ENCODE results near the gene VASN. TPM values are rescaled to one million over a fixed set of nuclear protein-coding genes. Genes with fewer than 3 reads are reported as not detected.

VASN gene
- polyA plus RNA-seq (2011; rRNA removed): 19.1 and 27.8 TPM in 2 replicates
- 11.2 and 13.0 TPM in 2 replicates for polyA minus RNA-seq (2011; rRNA and poly(A)+ RNA removed)

DNA sequence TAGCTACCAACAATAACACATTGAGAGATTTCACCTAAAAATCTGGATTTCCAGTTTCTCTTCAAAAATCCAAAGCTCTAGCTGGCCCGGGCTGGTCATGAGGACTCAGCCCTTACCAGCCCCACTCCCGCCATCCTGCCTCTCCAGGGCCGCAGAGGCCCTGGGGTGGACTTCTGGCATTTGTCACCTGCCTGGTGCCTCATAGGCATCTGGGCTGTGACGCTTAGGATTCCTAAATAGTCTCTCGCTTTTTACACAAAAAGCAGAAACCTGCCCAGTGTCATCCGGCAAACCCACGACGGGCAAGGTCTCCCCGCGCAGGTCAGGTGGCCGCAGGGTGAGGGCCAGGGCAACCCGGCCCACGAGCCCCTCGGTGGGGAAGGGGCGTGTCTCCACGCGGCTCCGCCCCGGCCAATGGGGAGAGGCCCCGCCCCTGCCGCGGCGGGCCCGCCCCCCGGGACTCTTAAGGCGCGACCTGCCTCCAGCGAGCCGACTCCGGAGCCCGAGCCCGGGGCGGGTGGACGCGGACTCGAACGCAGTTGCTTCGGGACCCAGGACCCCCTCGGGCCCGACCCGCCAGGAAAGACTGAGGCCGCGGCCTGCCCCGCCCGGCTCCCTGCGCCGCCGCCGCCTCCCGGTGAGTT, at the start of gene VASN:
TSS of gene VASN (plus strand) at position 492 of the 644 bp plus-strand sequence. CDS start 9,030 bp downstream, outside the sequence.
- Histone ChIP-seq H3K4me3 (ENCODE audit: low read depth, low read length) (peak within 1 kb of the TSS; percentile 97), H3K27me3 (ENCODE audit: control insufficient read depth, insufficient read depth, low read length) (no peaks in the 10 kb centered on the region), H3K9me3 (ENCODE audit: control insufficient read depth, insufficient read depth, low read length) (no peaks in the 10 kb centered on the region; the same call in 1 of the 2 replicates), H3K27ac (ENCODE audit: low read depth, low read length) (peak within 1 kb of the TSS; percentile 96)
- DNase-seq (ENCODE audit: low read depth, low spot score): no peak
- TF ChIP-seq CTCF (IDR thresholded peaks at IDR 0.05; ENCODE audit: low read depth, low read length): no peak
- ChIA-PET CTCF (interaction anchor here (1.2 to 8.3 kb wide), 3 partner anchors 12 to 118 kb away, joined by 3 to 78 read pairs (median 10); no protein-coding TSS in a partner anchor), POLR2A (interaction anchor here (0.6 to 2.8 kb wide), 9 partner anchors 15 to 46 kb away, joined by 3 to 8 read pairs (median 4); partner anchors contain the start of gene PAM16)

DNA sequence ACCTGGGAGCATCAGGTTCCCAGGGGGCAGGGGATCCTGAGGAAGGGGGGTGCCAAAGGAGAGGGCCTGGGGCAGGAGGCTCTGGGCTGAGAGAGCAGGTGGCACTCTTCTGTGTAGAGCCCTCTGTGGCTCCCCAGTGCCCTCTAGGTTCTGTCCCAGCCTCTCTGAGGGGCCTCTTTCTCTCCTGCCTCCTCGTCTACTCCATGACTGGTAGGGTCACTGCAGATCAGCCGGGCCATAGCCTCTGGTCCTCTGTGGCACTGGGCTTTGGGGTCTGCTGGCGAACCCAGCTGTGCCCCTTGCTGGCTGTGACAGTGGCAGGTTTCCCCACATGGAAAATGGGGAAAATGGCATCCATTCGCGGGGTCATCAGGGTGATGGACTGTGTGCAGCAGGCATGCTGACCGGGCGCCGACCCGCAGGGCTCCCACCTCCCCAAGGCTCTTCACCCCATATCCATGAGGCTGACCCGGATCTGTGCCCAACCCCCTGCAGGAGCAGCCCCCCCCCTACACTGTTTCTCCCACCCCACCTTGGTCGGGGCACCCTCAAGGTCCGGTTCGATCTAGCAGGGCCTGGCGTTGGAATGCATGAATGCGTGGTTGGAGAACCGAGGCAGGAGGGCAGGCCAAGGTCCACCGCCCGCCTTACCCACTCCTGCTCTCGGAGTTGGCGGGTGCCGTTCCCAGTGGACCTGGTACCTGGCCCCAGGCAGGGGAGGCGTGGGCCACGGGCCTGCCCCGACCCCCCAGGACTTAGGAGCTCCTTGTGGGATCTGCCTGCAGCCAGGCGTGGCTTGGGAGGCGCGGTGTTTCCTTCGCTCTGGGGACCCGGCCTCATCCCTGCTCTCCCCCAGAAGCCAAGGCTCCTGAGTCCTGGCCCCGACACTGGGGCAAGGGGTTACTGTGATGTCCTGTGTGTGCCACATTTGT, 49.3 kb upstream of the VASN start:
- DNase-seq (ENCODE audit: low read depth, low spot score): no peak
- CTCF ChIA-PET: no interaction called here
- POLR2A ChIA-PET: no interaction called here

GRCh38 chr16:4323071-4323844, 48.4 kb upstream of the VASN start:
- TF ChIP-seq CTCF (IDR thresholded peaks at IDR 0.05; ENCODE audit: low read depth, low read length): no peak
- ChIA-PET POLR2A (interaction anchor here (0.5 to 1.1 kb wide), 2 partner anchors 50 to 124 kb away, joined by 3 read pairs; partner anchors contain the start of gene TFAP4), CTCF (interaction anchor here (1.3 kb wide), 1 partner anchor 13 kb away, joined by 3 read pairs; no protein-coding TSS in a partner anchor)
- Histone ChIP-seq H3K27me3 (ENCODE audit: control insufficient read depth, insufficient read depth, low read length) (no peaks in the 10 kb centered on the region), H3K9me3 (ENCODE audit: control insufficient read depth, insufficient read depth, low read length) (no peaks in the 10 kb centered on the region; the same call in 1 of the 2 replicates), H3K27ac (ENCODE audit: low read depth, low read length) (peak overlapping the region; percentile 57), H3K4me3 (ENCODE audit: low read depth, low read length) (no peak overlapping the region)
- DNase-seq (ENCODE audit: low read depth, low spot score): no peak

More for the DNA sequence above, 49.3 kb upstream of the VASN start:
- Histone ChIP-seq H3K27me3 (ENCODE audit: control insufficient read depth, insufficient read depth, low read length) (no peaks in the 10 kb centered on the region), H3K27ac (ENCODE audit: low read depth, low read length) (no peak overlapping the region), H3K9me3 (ENCODE audit: control insufficient read depth, insufficient read depth, low read length) (no peaks in the 10 kb centered on the region; the same call in 1 of the 2 replicates), H3K4me3 (ENCODE audit: low read depth, low read length) (no peak overlapping the region)
- TF ChIP-seq CTCF (IDR thresholded peaks at IDR 0.05; ENCODE audit: low read depth, low read length): no peak

DNA sequence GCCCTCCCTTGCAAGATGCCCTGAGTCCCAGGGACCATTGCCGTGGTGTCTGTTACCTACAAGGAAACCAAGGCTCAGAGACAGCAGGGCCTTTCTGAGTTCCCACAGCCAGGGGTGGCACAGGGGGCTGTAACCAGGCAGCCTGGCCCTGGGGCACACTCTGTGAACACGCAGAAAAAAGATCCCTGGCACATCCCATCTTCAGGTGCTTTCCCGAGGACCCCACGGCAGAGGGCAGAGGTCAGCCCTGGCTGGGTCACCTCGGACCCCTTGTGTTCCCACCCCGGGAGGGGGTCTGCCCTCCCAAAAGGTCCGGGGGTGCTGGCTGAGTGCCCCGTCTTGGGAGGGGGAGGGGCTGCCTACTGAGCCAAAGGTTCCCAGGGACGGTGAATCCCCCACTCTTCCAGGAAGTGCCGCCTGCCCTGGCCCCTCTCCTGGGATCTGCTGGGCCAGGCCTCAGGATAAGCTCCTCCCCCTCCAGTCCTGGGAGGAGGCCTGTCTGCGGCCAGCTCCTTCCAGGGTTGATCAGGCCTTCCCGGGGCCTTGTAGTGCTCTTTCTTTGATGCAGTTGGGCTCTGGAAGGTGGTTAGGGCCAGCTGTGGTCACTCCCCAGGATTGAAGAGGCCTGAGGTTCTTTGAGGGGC, 47.7 kb upstream of the VASN start:
- Histone ChIP-seq H3K27me3 (ENCODE audit: control insufficient read depth, insufficient read depth, low read length) (no peaks in the 10 kb centered on the region), H3K9me3 (ENCODE audit: control insufficient read depth, insufficient read depth, low read length) (no peaks in the 10 kb centered on the region; the same call in 1 of the 2 replicates), H3K27ac (ENCODE audit: low read depth, low read length) (peak overlapping the region; percentile 57), H3K4me3 (ENCODE audit: low read depth, low read length) (no peak overlapping the region)
- DNase-seq (ENCODE audit: low read depth, low spot score): no peak
- POLR2A ChIA-PET: interaction anchor here (0.5 to 1.1 kb wide), 2 partner anchors 51 to 125 kb away, joined by 3 read pairs; partner anchors contain the start of gene TFAP4
- CTCF ChIA-PET: interaction anchor here (0.6 to 1.3 kb wide), 4 partner anchors 14 to 91 kb away, joined by 3 to 4 read pairs (median 3); no protein-coding TSS in a partner anchor
- TF ChIP-seq CTCF (IDR thresholded peaks at IDR 0.05; ENCODE audit: low read depth, low read length): no peak
